ENCODE data around the gene MAST4. TPM values are rescaled to one million over a fixed set of nuclear protein-coding genes. Genes with fewer than 3 reads are reported as not detected.

Gene MAST4
- total RNA-seq, 2 experiments from 2014 or later, result 27.7 to 28.8 TPM

- no peak overlapping the region for H3K27ac Mint-ChIP-seq
- intact Hi-C loops (cut with micrococcal nuclease), result no loop called here
- H3K4me3 Mint-ChIP-seq, result no peak overlapping the region
- H3K36me3 Mint-ChIP-seq (ENCODE audit: low read depth), result no peaks in the 10 kb centered on the region
- no peaks in the 10 kb centered on the region for H3K27me3 Mint-ChIP-seq (ENCODE audit: low read depth)
- H3K4me1 Mint-ChIP-seq (ENCODE audit: low read depth), result no peaks in the 10 kb centered on the region
- CTCF ChIA-PET, result no interaction called here
- H3K9me3 Mint-ChIP-seq, result no peaks in the 10 kb centered on the region
- no peak for DNase-seq
Observed at GRCh38 chr5:66788556-66788955, 192.4 kb downstream of the MAST4 start.

DNA sequence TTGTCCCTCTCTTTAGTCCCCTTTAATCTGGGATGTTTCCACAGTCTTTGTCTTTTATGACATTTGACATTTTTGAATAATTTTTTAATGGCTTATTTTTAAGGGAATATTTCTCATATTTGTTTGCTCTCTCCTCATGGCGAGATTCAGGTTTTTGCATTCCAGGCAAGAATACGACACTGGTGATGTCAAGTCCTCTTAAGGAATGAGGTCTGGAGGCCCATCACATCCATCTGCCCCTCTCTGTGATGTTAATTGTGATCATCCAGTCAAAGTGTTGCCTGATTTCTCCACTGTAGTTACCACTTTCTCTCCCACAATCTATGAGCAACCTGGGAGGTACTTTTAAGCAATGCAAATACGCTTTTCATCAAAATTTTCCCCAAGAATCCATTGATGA, 193.2 kb downstream of the MAST4 start:
- CTCF ChIA-PET, result no interaction called here
- intact Hi-C loops (cut with micrococcal nuclease), result no loop called here
- no peak for DNase-seq
- no peaks in the 10 kb centered on the region for H3K4me1 Mint-ChIP-seq (ENCODE audit: low read depth)
- no peak overlapping the region for H3K27ac Mint-ChIP-seq
- H3K9me3 Mint-ChIP-seq, result no peaks in the 10 kb centered on the region
- no peaks in the 10 kb centered on the region for H3K27me3 Mint-ChIP-seq (ENCODE audit: low read depth)
- H3K36me3 Mint-ChIP-seq (ENCODE audit: low read depth), result no peaks in the 10 kb centered on the region
- H3K4me3 Mint-ChIP-seq, result no peak overlapping the region

DNA sequence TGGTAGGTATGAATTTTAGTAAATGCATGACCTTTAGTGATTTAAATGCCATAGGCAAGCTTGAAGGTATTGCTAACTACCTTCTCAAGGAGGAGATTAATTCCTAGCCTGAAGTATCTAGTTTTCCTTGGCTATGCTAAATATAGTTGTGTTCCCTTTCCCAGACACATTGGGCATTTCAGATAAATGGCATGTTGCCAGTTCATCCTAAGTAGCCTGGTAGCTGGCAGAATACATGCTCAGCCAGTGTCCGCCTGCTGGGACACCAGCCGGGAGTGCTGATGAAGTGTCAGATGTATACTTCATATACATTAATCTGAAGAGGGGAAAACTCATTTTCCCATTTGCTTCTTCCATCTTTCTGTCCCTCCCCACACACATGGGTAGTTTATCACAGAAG, 196.9 kb downstream of the MAST4 start:
- Mint-ChIP-seq H3K36me3 (ENCODE audit: low read depth) (no peaks in the 10 kb centered on the region), H3K4me1 (ENCODE audit: low read depth) (no peaks in the 10 kb centered on the region), H3K27me3 (ENCODE audit: low read depth) (peaks cover 7% of the 10 kb centered on the region), H3K9me3 (no peaks in the 10 kb centered on the region), H3K27ac (no peak overlapping the region), H3K4me3 (no peak overlapping the region)
- no peak for DNase-seq
- CTCF ChIA-PET, result no interaction called here
- intact Hi-C loops (cut with micrococcal nuclease), result no loop called here

- H3K4me1 Mint-ChIP-seq (ENCODE audit: low read depth), result no peaks in the 10 kb centered on the region
- no peaks in the 10 kb centered on the region for H3K36me3 Mint-ChIP-seq (ENCODE audit: low read depth)
- H3K9me3 Mint-ChIP-seq, result no peaks in the 10 kb centered on the region
- no peak overlapping the region for H3K4me3 Mint-ChIP-seq
- H3K27ac Mint-ChIP-seq, result no peak overlapping the region
- CTCF ChIA-PET, result interaction anchor here (0.6 to 1.4 kb wide), 4 partner anchors 33 to 489 kb away, joined by 3 to 4 read pairs (median 4); no protein-coding TSS in a partner anchor
- DNase-seq, result no peak
- intact Hi-C loops (cut with micrococcal nuclease), result no loop called here
- H3K27me3 Mint-ChIP-seq (ENCODE audit: low read depth), result peaks cover 13% of the 10 kb centered on the region
Observed at GRCh38 chr5:66795682-66796081, 199.5 kb downstream of the MAST4 start.

DNA sequence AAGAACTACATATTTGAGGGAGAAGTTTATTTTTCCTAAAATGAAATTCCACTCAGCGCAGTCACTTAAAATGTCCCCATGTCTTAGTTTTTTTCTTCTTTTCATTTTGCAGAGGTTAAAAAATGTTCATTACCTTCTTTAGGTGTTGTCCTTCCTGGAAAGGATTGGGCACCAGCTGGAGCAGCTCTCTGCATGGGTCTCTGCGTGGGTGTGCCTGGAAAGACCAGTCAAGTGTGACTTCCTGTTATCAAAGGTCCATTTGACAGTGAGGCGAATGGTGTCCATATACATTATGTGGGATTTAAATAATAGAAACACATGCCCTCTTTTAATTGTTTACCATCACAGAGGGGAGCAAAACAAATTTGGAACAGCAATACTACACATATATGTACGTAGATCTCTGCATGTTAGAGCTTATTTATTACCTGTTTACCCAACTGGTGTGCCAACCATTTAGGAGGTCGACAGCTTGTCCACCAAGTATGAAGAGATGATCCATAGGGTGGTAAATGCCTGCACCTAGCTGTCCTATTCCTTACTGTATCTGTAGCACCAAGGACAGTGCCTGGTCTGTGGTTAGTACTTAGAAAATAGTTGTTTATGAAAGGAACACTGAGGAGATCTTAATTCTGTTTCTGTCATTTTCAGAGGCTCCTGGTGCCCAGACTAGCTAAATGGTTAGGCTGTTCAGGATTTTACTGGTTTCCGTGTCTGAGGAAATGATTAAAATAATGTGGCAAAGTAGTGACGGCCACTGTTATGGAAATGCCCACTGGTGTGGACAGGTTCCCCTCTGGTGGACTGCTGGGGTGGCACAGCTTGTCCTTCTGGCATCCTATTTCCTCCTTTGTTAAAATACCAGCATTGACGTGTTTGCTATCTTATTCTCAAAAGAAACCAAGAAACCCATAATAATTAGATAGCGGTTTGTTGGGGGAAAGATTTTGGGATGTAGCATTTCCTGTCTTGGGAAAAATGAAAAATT, 200.4 kb downstream of the MAST4 start:
- intact Hi-C loops (cut with micrococcal nuclease), result no loop called here

GRCh38 chr5:66802941-66803340, 206.7 kb downstream of the MAST4 start:
- peaks cover 21% of the 10 kb centered on the region for H3K27me3 Mint-ChIP-seq (ENCODE audit: low read depth)
- no peaks in the 10 kb centered on the region for H3K4me1 Mint-ChIP-seq (ENCODE audit: low read depth)
- H3K4me3 Mint-ChIP-seq, result no peak overlapping the region
- no peaks in the 10 kb centered on the region for H3K9me3 Mint-ChIP-seq
- DNase-seq, result no peak
- CTCF ChIA-PET, result no interaction called here
- no peaks in the 10 kb centered on the region for H3K36me3 Mint-ChIP-seq (ENCODE audit: low read depth)
- intact Hi-C loops (cut with micrococcal nuclease), result no loop called here
- H3K27ac Mint-ChIP-seq, result no peak overlapping the region

More for the DNA sequence above, 200.4 kb downstream of the MAST4 start:
- DNase-seq, result no peak
- Mint-ChIP-seq H3K9me3 (no peaks in the 10 kb centered on the region), H3K36me3 (ENCODE audit: low read depth) (no peaks in the 10 kb centered on the region), H3K4me1 (ENCODE audit: low read depth) (no peaks in the 10 kb centered on the region), H3K27me3 (ENCODE audit: low read depth) (peaks cover 13% of the 10 kb centered on the region), H3K27ac (no peak overlapping the region), H3K4me3 (no peak overlapping the region)
- CTCF ChIA-PET, result interaction anchor here (0.6 to 1.3 kb wide), 3 partner anchors 32 to 488 kb away, joined by 3 to 4 read pairs (median 3); no protein-coding TSS in a partner anchor

DNA sequence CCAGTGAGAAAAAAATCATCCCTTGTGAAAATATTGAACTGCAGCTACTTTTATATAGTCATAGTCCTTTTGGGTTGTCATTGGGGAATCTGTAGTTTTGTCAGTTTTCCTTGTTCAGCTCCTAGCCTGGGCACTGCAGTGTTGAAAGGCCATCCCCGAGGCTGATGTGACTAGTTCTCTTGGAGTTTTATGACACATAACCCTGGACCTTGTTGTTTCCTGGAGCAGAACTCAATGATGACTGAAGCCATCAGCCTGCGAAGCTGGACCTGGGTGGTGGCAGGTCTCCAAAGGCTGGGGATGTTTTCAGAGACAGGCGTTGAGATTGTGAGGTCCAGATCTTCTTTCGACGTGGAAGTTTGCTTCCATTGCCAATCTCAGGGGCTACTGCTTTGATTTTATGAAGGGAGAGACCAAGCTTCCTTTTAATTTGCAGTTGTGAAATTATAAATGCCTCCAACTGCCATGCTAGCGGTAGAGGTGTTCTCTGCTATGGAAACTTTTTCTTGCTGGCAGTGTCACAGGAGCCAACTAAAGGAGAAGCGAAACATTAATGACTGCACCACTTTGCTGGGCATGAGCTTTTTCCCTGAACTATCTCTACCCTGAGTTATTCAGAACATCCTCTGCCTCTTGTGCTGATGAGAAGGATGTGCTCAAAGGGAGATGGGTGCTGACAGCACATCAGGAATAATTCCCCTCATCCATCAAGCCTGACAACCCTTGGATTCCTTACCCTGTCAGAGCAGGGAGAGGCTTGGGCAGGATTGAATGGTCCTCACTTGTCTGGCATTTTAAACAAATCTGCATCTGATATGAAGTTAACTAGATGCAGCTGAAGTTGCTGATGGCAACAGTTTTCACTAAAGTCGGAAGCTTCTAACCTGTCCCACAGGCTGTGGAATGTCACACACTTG, 209.6 kb downstream of the MAST4 start:
- CTCF ChIA-PET, result interaction anchor here (1.0 kb wide), 1 partner anchor 9 kb away, joined by 5 read pairs; no protein-coding TSS in a partner anchor
- no peak for DNase-seq
- no peaks in the 10 kb centered on the region for H3K4me1 Mint-ChIP-seq (ENCODE audit: low read depth)
- H3K36me3 Mint-ChIP-seq (ENCODE audit: low read depth), result no peaks in the 10 kb centered on the region
- peaks cover 17% of the 10 kb centered on the region for H3K27me3 Mint-ChIP-seq (ENCODE audit: low read depth)
- no peaks in the 10 kb centered on the region for H3K9me3 Mint-ChIP-seq
- no peak overlapping the region for H3K27ac Mint-ChIP-seq
- intact Hi-C loops (cut with micrococcal nuclease), result no loop called here
- H3K4me3 Mint-ChIP-seq, result no peak overlapping the region

GRCh38 chr5:66807743-66808142, 211.6 kb downstream of the MAST4 start:
- CTCF ChIA-PET, result no interaction called here
- no peaks in the 10 kb centered on the region for H3K9me3 Mint-ChIP-seq

DNA sequence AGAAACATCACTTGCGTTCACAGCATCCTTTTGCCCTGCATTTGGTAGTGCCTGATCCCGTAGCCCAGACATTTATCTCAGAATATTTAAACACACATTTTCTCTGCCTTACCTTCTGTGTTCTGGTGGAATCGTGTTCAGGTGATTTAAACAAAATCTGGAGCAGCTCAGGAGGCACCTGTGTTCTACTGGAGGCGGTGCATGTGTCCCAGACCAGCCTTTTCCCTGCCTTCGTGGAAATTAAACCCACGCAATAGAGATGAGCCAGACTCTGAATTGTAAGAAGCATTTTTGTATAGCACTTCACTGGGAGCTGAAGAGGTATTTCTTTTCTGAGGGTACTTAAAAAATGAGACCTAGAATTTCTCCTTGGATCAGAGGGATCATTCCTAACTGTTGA, 212.5 kb downstream of the MAST4 start:
- no peaks in the 10 kb centered on the region for H3K36me3 Mint-ChIP-seq (ENCODE audit: low read depth)
- H3K4me1 Mint-ChIP-seq (ENCODE audit: low read depth), result no peaks in the 10 kb centered on the region
- H3K27ac Mint-ChIP-seq, result no peak overlapping the region
- H3K4me3 Mint-ChIP-seq, result no peak overlapping the region
- intact Hi-C loops (cut with micrococcal nuclease), result no loop called here
- H3K27me3 Mint-ChIP-seq (ENCODE audit: low read depth), result peaks cover 17% of the 10 kb centered on the region
- CTCF ChIA-PET, result no interaction called here
- no peak for DNase-seq
- H3K9me3 Mint-ChIP-seq, result no peaks in the 10 kb centered on the region

More at GRCh38 chr5:66807743-66808142, 211.6 kb downstream of the MAST4 start:
- H3K27me3 Mint-ChIP-seq (ENCODE audit: low read depth), result peaks cover 17% of the 10 kb centered on the region
- DNase-seq, result no peak
- intact Hi-C loops (cut with micrococcal nuclease), result no loop called here
- no peaks in the 10 kb centered on the region for H3K36me3 Mint-ChIP-seq (ENCODE audit: low read depth)
- H3K27ac Mint-ChIP-seq, result no peak overlapping the region
- no peak overlapping the region for H3K4me3 Mint-ChIP-seq
- H3K4me1 Mint-ChIP-seq (ENCODE audit: low read depth), result no peaks in the 10 kb centered on the region

- no peak for DNase-seq
- H3K9me3 Mint-ChIP-seq, result no peaks in the 10 kb centered on the region
- H3K27ac Mint-ChIP-seq, result no peak overlapping the region
- H3K4me1 Mint-ChIP-seq (ENCODE audit: low read depth), result peaks cover 3% of the 10 kb centered on the region
- H3K4me3 Mint-ChIP-seq, result no peak overlapping the region
- no peaks in the 10 kb centered on the region for H3K36me3 Mint-ChIP-seq (ENCODE audit: low read depth)
- intact Hi-C loops (cut with micrococcal nuclease), result loop anchor here (5.0 kb wide), 1 partner anchor 342 kb away; no protein-coding TSS in a partner anchor
- CTCF ChIA-PET, result interaction anchor here (1.7 kb wide), 1 partner anchor 53 kb away, joined by 4 read pairs; no protein-coding TSS in a partner anchor
- H3K27me3 Mint-ChIP-seq (ENCODE audit: low read depth), result peaks cover 14% of the 10 kb centered on the region
Observed at GRCh38 chr5:66810151-66810550, 214.0 kb downstream of the MAST4 start.

DNA sequence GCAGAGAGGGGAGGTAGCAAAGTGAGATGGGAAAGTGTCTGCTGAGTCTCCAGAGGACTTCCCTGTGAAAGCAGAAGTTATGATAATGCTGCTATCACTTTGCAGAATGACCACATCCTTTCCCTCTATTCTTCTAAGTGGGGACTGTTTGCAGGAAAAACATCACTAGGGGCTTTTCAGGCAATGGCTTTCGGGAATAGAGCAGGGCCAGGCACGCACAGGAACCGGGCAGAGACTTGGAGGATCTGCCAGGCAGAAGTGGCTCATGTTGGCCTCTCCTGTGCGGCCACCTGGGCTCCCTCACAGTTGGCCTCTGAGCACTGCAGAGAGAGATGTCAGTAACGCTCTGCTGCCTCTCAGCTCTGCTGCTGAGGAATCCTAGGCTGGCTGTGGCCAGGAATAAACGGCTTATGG, 214.7 kb downstream of the MAST4 start:
- no peak for DNase-seq
- Mint-ChIP-seq H3K9me3 (no peaks in the 10 kb centered on the region), H3K27ac (no peak overlapping the region), H3K4me1 (ENCODE audit: low read depth) (peaks cover 3% of the 10 kb centered on the region), H3K4me3 (no peak overlapping the region), H3K27me3 (ENCODE audit: low read depth) (peaks cover 11% of the 10 kb centered on the region), H3K36me3 (ENCODE audit: low read depth) (no peaks in the 10 kb centered on the region)
- CTCF ChIA-PET, result interaction anchor here (0.6 to 1.7 kb wide), 3 partner anchors 9 to 503 kb away, joined by 3 to 4 read pairs (median 4); no protein-coding TSS in a partner anchor
- intact Hi-C loops (cut with micrococcal nuclease), result loop anchor here (5.0 kb wide), 1 partner anchor 341 kb away; no protein-coding TSS in a partner anchor

DNA sequence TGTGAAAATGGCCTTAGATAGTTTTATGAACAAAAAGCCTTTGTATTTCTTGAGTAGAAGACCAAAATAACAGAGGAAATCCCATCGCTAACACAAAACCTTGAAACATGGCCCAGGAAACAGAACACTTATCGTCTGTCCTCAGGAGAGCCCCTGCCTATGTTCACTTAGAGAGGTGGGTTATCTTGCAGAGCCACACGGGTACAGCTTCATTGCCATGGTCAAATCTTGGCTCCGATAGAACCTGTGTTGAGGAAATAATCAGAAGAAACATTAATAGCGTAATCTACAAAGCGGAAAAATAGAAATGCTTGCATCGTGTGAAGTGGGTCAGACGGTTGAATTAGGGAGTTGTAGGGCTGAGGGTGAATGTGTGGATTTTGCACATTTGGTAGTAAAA, 216.1 kb downstream of the MAST4 start:
- Mint-ChIP-seq H3K36me3 (ENCODE audit: low read depth) (no peaks in the 10 kb centered on the region), H3K4me3 (no peak overlapping the region), H3K27me3 (ENCODE audit: low read depth) (peaks cover 5% of the 10 kb centered on the region), H3K27ac (no peak overlapping the region), H3K9me3 (no peaks in the 10 kb centered on the region), H3K4me1 (ENCODE audit: low read depth) (peaks cover 3% of the 10 kb centered on the region)
- no peak for DNase-seq
- CTCF ChIA-PET, result interaction anchor here (0.8 to 1.7 kb wide), 3 partner anchors 17 to 51 kb away, joined by 4 to 8 read pairs (median 6); no protein-coding TSS in a partner anchor
- intact Hi-C loops (cut with micrococcal nuclease), result loop anchor here (5.0 kb wide), 1 partner anchor 340 kb away; no protein-coding TSS in a partner anchor

All from activated naive CD4-positive, alpha-beta T cell treated with anti-CD3 and anti-CD28 coated beads for 36 hours (primary cell).